EL (cell line): ENCODE results near the gene CASZ1.

Experiments used
- DNase-seq: peaks from one replicate; pipeline ENCODE4 v3.0.0-alpha.2; 2016

The CASZ1 gene

GRCh38 chr1:10751160-10751559 lies 45.3 kb downstream of the CASZ1 start:
- DNase-seq, result no peak

- no peak for DNase-seq
Observed at GRCh38 chr1:10745886-10746455, 50.5 kb downstream of the CASZ1 start.

DNA sequence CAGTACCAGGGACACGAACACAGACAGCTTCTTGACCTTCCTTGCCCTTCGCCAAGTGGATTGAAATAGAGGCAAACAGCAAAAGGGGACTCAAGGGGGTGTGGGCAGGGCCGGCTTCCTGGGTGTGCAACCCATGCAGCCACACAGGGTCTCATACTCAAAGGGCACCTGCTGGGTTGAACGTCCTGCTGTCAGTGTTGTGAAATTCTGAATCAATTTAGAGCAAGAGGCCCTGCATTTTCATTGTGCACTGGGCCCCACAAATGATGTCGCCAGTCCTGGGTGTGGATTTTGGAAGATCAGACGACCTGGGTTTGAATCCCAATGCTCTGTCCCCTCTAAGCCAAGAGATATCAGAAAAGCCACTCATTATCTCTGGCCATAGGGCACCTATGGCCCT lies 51.1 kb downstream of the CASZ1 start:
- no peak for DNase-seq

DNA sequence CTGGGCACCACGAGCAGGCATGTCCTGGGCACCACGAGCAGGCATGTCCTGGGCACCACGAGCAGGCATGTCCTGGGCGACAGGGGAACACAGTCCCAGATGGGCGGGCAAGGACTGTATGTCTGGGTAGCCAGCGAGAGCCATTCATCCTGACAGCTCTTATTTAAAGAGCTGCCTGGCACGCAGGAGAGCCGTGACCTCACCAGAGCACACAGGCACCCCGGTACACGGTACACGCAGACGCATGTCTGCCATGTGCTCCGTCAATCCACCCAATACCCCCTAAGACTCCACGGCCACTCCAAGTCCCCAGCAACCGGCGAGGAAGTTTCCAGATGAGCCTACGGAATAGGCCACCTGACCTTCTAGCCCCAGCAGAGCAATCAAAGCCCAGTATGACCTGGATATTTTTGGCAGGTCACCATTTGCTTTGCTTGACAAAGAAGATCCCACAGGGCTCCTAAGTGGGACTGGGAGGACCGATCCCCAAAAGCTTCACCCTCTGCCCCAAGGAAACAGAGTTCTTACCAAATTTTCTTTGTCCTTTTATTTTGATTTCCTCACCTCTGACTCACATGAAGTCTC lies 51.7 kb downstream of the CASZ1 start:
- DNase-seq, result no peak

GRCh38 chr1:10744029-10744428 lies 52.4 kb downstream of the CASZ1 start:
- DNase-seq, result no peak

DNA sequence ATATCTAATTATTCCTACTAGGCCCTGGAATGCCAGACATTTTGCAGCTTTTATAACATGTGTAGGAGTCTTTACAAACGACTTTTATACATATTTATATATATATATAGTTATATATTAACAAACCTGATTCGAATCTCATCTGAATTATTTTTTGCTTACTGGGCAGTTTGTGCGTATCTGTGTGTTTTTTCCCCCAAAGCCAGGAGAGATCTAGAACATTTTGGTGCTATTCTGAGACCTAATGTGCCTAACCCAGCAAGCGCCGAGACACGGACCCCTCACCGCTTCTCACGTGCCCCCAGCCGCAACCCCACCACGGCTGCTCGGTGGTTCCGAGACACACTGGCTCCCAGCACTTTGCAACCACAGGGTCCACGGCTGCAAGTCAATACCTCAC lies 54.8 kb downstream of the CASZ1 start:
- no peak for DNase-seq

DNA sequence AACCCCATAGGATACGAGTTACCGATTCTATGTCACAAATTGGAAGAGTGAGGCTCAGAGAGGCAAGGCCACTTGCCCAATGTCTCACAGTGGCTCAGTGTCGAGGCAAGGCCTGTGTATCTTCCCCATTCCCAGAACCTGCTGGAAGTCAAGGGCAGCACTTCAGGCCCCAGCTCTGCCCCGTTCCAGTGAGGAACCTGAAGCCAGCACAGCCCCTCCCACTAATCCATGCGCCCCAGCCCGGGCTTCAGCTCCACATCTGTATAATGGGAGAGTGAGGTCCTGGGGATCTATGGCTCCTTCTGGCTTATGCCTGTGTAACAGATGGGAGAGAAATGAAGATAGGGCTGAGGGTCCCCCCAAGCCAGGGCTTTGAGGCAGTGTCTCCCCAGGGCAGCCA lies 56.3 kb downstream of the CASZ1 start:
- no peak for DNase-seq

GRCh38 chr1:10739589-10739988 lies 56.9 kb downstream of the CASZ1 start:
- no peak for DNase-seq

GRCh38 chr1:10738061-10739058 lies 58.1 kb downstream of the CASZ1 start:
- DNase-seq, result no peak

GRCh38 chr1:10737651-10738050 lies 58.8 kb downstream of the CASZ1 start:
- no peak for DNase-seq

GRCh38 chr1:10736634-10737586 lies 59.5 kb downstream of the CASZ1 start:
- no peak for DNase-seq

DNA sequence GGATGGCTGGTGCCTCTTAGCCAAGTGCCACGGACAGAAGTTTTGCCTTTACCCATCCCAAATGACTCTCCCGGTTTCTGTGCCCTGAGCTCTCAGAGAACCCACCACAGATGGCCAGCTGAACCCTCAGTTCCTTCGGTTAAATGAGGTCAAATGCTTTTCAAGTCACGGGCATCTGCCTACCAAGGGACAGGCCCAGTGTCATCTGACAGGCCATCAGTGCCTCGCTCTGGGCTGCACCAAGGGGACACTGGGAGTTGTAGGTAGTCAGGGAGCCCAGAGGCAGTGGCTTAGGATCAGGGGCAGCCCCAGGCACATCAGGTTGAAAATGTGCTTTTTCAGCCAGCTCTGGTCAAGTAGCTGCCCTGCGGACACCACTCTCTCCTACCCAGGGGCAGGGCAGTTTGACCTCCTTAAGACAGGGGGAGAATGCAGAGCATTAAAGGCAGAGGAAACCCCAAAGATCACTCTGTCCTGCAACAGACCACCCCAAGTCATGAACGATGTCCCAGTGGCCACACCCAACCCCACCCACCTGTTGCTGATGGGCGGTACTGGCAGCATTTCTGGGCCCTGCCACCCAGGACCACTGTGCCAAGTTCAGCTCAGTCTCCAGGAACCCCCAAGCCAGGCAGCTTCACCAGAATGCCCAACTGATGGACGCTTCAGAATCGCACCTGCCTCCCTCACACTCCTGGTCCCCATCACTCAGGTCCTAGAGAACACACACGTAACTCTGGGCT lies 60.7 kb downstream of the CASZ1 start:
- no peak for DNase-seq

DNA sequence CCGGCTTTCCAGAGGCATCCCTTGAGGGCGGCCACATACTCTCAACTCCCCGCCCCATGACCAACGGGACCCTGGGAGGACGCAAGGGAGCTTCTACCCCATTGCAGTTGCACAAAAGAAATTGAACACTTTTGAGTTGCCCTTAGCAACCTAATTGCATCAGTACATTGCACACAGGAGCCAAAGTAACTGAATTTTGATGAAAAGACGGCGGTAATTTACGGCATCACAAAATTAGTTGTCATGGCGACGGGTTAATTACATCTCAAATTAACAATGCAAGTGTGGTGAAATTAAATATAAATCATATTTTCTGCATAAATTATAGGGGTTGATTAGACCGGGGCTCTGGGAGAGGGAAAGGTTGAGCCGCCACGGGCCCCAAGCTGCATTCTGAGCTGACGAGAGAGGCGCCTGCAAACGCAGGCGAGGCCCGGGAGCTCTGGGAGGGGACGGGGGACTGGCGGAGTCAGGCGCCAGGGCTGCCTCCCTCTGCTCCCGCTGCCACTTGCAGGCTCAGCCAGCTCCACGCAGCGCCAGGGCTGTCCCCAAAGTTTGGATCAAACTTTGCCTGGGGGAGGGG lies 61.4 kb downstream of the CASZ1 start:
- DNase-seq, result no peak

GRCh38 chr1:10734375-10734774 lies 62.1 kb downstream of the CASZ1 start:
- no peak for DNase-seq

DNA sequence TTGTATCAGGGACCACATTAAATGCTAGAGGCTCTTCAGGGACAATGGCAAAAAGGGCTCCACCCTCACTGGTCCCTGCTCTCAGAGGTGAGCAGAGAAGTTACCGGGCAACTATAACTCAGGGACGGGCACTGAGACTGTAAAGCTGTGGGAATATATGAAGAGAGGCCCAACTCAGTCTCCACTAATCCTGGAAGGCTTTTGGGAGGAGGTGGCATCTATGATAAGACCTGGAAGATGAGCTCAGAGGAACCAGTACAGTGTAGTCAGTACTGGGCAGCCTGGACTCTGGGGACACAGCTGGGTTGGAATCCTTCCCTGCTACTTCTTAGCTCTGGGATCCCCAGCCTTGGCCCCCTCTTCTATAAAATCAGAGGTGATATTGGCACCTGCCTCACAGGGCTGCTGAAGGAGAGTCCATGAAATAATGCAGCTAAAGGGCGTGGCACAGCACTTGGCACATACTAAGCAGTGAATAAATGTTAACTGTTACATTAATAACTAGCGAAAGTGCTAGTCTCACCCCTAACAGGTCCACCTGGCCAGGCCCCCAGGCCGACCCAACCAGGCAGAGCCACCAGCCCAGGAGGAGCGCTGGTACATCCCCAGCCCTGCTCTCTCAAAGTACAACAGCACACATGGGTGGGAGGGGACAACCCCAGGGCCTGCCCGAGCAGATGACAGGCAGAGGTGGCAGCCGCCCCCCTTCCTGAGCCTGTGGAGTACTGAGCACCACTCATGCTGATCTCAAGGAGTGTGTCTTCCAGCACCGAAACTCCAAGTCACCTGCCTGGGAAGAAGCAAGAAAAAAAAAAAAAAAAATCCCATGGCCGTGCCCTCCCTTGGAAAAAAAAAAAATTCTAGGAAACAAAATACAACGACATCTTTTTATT lies 62.7 kb downstream of the CASZ1 start:
- DNase-seq, result no peak

GRCh38 chr1:10730985-10731384 lies 65.5 kb downstream of the CASZ1 start:
- DNase-seq, result peak; percentile 86

DNA sequence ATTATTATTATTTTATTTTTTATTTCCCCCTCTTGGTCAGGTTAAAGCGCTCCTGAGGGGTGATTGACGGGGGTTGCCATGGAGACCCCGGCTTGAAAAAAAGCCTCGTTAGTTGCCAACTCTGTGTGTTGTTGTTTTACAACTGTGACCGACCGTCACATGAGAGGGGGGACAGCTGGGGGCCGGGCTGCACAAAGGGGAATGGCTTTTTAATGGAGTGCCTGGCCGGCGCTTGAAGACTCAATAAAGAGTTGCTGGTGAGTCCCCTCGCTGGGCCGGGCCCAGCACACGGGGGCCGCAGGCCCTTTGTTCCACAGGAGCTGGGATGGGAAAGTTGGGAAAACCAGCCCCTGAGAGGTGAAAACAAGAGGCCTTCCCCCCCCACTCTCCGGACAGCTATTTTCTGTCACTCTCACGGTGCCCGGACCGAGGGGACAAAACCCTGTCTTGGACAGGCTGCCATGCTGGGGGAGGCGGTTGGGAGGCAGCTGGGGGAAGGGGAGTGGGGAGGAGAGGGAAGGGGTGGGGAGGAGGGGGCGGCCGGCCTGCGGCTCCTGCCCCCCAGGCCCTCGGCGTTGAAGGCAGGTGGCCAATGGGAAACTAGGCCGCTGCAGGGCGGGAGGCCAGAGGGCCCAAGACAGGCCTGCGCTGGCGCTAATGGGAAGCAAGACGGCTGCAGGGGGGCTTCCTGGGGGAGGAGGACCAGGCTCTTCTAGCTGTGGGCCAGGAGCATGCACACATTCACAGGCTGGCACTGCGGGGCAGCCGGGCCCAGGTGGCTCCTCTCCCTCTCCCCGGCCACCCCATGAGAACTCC lies 67.6 kb downstream of the CASZ1 start:
- no peak for DNase-seq

- DNase-seq, result no peak
Observed at GRCh38 chr1:10727751-10728232, 68.7 kb downstream of the CASZ1 start.

- no peak for DNase-seq
Observed at GRCh38 chr1:10726355-10726754, 70.1 kb downstream of the CASZ1 start.
